ENCODE results near the gene ZBTB37. TPM values are rescaled to one million over a fixed set of nuclear protein-coding genes. Genes with fewer than 3 reads are reported as not detected.

Gene ZBTB37
- total RNA-seq, 1 donor from 2014 or later, result 26.5 TPM

Other genes starting within 250 kb of the ZBTB37 start
- gene TEX50, start 233.0 kb upstream of the ZBTB37 start, total RNA-seq, result not detected
- gene ANKRD45, start 198.5 kb upstream of the ZBTB37 start, total RNA-seq, result 1.5 TPM
- gene KLHL20, start 153.4 kb upstream of the ZBTB37 start, total RNA-seq, result 33.4 TPM
- 10.2 TPM for gene DARS2, start 43.7 kb upstream of the ZBTB37 start, total RNA-seq
- gene CENPL, start 43.5 kb upstream of the ZBTB37 start, total RNA-seq, result 6.2 TPM
- 340 TPM for gene GAS5, start 391 bp upstream of the ZBTB37 start, total RNA-seq
- not detected for gene SERPINC1, start 48.9 kb downstream of the ZBTB37 start, total RNA-seq
- 47.6 TPM for gene RC3H1, start 154.0 kb downstream of the ZBTB37 start, total RNA-seq

All from sciatic nerve (tissue), 1 donor.